CD14-positive monocyte (primary cell): ENCODE data around the gene CFAP92. TPM values are rescaled to one million over a fixed set of nuclear protein-coding genes. Genes with fewer than 3 reads are reported as not detected.

Experiments used
- DNase-seq, 3 donors: peaks; one replicate each; pipeline ENCODE4 v3.0.0-alpha.2; 2011 to 2022
- H2AFZ ChIP-seq: 2 replicates; pipeline ENCODE4 v1.6.0; 2012; ENCODE audit warnings: mild to moderate bottlenecking, low read depth, low read length, inconsistent platforms; ENCODE audit not compliant: insufficient read depth, poor library complexity, severe bottlenecking
- H3K27ac ChIP-seq, 2 donors: 1 replicate in 1 of 2; 2 replicates in 1 of 2; pipeline ENCODE4 v1.5.1; 2012 to 2013; ENCODE audit warnings: low read length in 2 of 2, control low read depth in 1 of 2, inconsistent platforms in 1 of 2, low read depth in 1 of 2, mild to moderate bottlenecking in 1 of 2
- H3K27me3 ChIP-seq, 2 donors: one replicate each; pipeline versions ENCODE4 v1.6.0 to v1.6.1; 2011 to 2013; ENCODE audit warnings: low read length in 2 of 2; ENCODE audit not compliant: control insufficient read depth in 2 of 2, insufficient read depth in 2 of 2
- H3K36me3 ChIP-seq, 2 donors: replicated peaks in 1 of 2; 1 replicate in 1 of 2; 2 replicates in 1 of 2; pipeline versions ENCODE4 v1.5.1 to v1.6.1; 2012 to 2013; ENCODE audit warnings: low read length in 2 of 2, control low read depth in 1 of 2, inconsistent platforms in 1 of 2, mild to moderate bottlenecking in 1 of 2; ENCODE audit not compliant: insufficient read depth in 2 of 2, control insufficient read depth in 1 of 2
- H3K4me1 ChIP-seq, 2 donors: 1 replicate in 1 of 2; 2 replicates in 1 of 2; pipeline versions ENCODE4 v1.5.1 to v1.6.1; 2012 to 2013; ENCODE audit warnings: low read length in 2 of 2, control low read depth in 1 of 2, inconsistent platforms in 1 of 2, mild to moderate bottlenecking in 1 of 2, moderate library complexity in 1 of 2; ENCODE audit not compliant: insufficient read depth in 2 of 2, control insufficient read depth in 1 of 2
- H3K4me2 ChIP-seq: replicated peaks from 2 replicates; pipeline ENCODE3; 2012; ENCODE audit warnings: low read length, moderate library complexity, mild to moderate bottlenecking; ENCODE audit not compliant: poor library complexity, severe bottlenecking; ENCODE audit errors: extremely low read depth
- H3K4me3 ChIP-seq, 3 experiments: fragments of 200-600 bp in 1 of 3; sonication (generic) in 1 of 3; replicated peaks in 1 of 3; 1 replicate in 2 of 3; 2 replicates in 1 of 3; pipeline ENCODE4 v1.5.1; 2011 to 2013; ENCODE audit warnings: low read length in 3 of 3, mild to moderate bottlenecking in 3 of 3, control low read depth in 2 of 3, low read depth in 2 of 3, inconsistent platforms in 1 of 3, moderate library complexity in 1 of 3
- H3K79me2 ChIP-seq: 2 replicates; pipeline ENCODE4 v1.6.0; 2012; ENCODE audit warnings: mild to moderate bottlenecking, control low read depth, inconsistent platforms, low read length, moderate library complexity; ENCODE audit not compliant: insufficient read depth
- H3K9ac ChIP-seq: 2 replicates; pipeline ENCODE4 v1.6.0; 2017; ENCODE audit warnings: low read length, mild to moderate bottlenecking; ENCODE audit not compliant: insufficient read depth, poor library complexity, severe bottlenecking
- H3K9me3 ChIP-seq, 2 donors: replicated peaks in 1 of 2; 1 replicate in 1 of 2; 2 replicates in 1 of 2; pipeline versions ENCODE4 v1.5.1 to v1.6.1; 2012 to 2013; ENCODE audit warnings: low read length in 2 of 2, control low read depth in 1 of 2; ENCODE audit not compliant: control insufficient read depth in 1 of 2, insufficient read depth in 1 of 2
- H4K20me1 ChIP-seq: 2 replicates; pipeline ENCODE4 v1.6.0; 2012; ENCODE audit warnings: mild to moderate bottlenecking, low read length, control low read depth, moderate library complexity; ENCODE audit not compliant: insufficient read depth
- H3K27ac Mint-ChIP-seq, 7 donors: one replicate each; pipeline ENCODE4 v1.8.0; 2020; ENCODE audit warnings: mild to moderate bottlenecking in 7 of 7, mixed read lengths in 7 of 7, moderate library complexity in 6 of 7, inconsistent platforms in 2 of 7
- H3K27me3 Mint-ChIP-seq, 3 donors: one replicate each; pipeline ENCODE4 v1.8.0; 2021 to 2022; ENCODE audit warnings: low read depth in 3 of 3, mild to moderate bottlenecking in 3 of 3, mixed read lengths in 3 of 3, moderate library complexity in 3 of 3, inconsistent platforms in 1 of 3
- H3K36me3 Mint-ChIP-seq, 2 donors: one replicate each; pipeline ENCODE4 v1.8.0; 2020; ENCODE audit warnings: mixed read lengths in 2 of 2, inconsistent platforms in 1 of 2, mild to moderate bottlenecking in 1 of 2
- H3K4me1 Mint-ChIP-seq: one replicate; pipeline ENCODE4 v1.8.0; 2020; ENCODE audit warnings: mild to moderate bottlenecking, mixed read lengths
- H3K4me3 Mint-ChIP-seq, 2 donors: one replicate each; pipeline ENCODE4 v1.8.0; 2020; ENCODE audit warnings: mild to moderate bottlenecking in 2 of 2, mixed read lengths in 2 of 2, moderate library complexity in 1 of 2
- H3K9me3 Mint-ChIP-seq, 7 donors: one replicate each; pipeline ENCODE4 v1.8.0; 2020 to 2022; ENCODE audit warnings: mixed read lengths in 7 of 7, mild to moderate bottlenecking in 6 of 7, moderate library complexity in 6 of 7, inconsistent platforms in 2 of 7
- WGBS: methylation state at CpG from one replicate; pipeline ENCODE4 v1.1.5; 2013; ENCODE audit warnings: missing lambda C conversion rate; ENCODE audit not compliant: insufficient coverage; 5-methylcytosine and 5-hydroxymethylcytosine counted together
- intact Hi-C, 2 donors: fragments of 100-400 bp; cut with micrococcal nuclease; formaldehyde crosslinking; loops; one replicate each; pipeline versions ENCODE4 v1.15.0 to v1.15.1; 2023
- polyA plus RNA-seq, 3 donors: library from polyadenylated mRNA; depleted of rRNA in 1 of 3; unstranded in 2 of 3; stranded (reverse) in 1 of 3; fragments of 300-500 nt in 2 of 3; fragments of >200 nt in 1 of 3; fragmentation: Illumina TruSeq in 2 of 3; gene quantifications; 1 replicate in 2 of 3; 2 replicates in 1 of 3; pipeline ENCODE4 v1.2.3, GENCODE V29; 2012 to 2021
- small RNA-seq: library from RNA; depleted of rRNA; stranded (forward); fragments of <200 nt; gene quantifications from one replicate; pipeline ENCODE3, GENCODE V24; 2012; ENCODE audit warnings: low read depth; ENCODE audit not compliant: insufficient read length
- TF ChIP-seq, protein P1 (sequence below): fragments of 200-600 bp; IDR thresholded peaks from one replicate; pipeline ENCODE4 v1.8.0; 2022; ENCODE audit warnings: antibody characterized with exemption, mild to moderate bottlenecking

The CFAP92 gene
- polyA plus RNA-seq, 3 donors, result 0.12 to 0.50 (median 0.19) TPM

- H3K4me1 ChIP-seq, result peaks cover 24 to 45% of the 10 kb centered on the region in 2 donors
- H3K4me3 ChIP-seq, result no peak overlapping the region
- H3K9me3 ChIP-seq, result peaks cover 36 to 55% of the 10 kb centered on the region in 2 donors
- peaks cover 0 to 18% of the 10 kb centered on the region in 2 donors for H3K36me3 ChIP-seq
- no peak overlapping the region for H2AFZ ChIP-seq
- intact Hi-C loops, result no loop called here
- peaks cover 9 to 36% of the 10 kb centered on the region in 2 donors for H3K36me3 Mint-ChIP-seq
- peaks cover 46 to 59% (median 49%) of the 10 kb centered on the region in 7 donors for H3K9me3 Mint-ChIP-seq
- no peaks in the 10 kb centered on the region for H4K20me1 ChIP-seq
- H3K27ac ChIP-seq, result no peak overlapping the region
- no peaks in the 10 kb centered on the region for H3K27me3 ChIP-seq
- no peak overlapping the region for H3K4me3 Mint-ChIP-seq
- 87% methylated on average over 3 of the region's 6 CpGs for WGBS
- DNase-seq, result no peak
- H3K27ac Mint-ChIP-seq, result no peak overlapping the region
- peaks cover 33% of the 10 kb centered on the region for H3K4me1 Mint-ChIP-seq
- H3K4me2 ChIP-seq, result no peak overlapping the region
- H3K79me2 ChIP-seq, result no peaks in the 10 kb centered on the region
- TF ChIP-seq, protein P1, sequence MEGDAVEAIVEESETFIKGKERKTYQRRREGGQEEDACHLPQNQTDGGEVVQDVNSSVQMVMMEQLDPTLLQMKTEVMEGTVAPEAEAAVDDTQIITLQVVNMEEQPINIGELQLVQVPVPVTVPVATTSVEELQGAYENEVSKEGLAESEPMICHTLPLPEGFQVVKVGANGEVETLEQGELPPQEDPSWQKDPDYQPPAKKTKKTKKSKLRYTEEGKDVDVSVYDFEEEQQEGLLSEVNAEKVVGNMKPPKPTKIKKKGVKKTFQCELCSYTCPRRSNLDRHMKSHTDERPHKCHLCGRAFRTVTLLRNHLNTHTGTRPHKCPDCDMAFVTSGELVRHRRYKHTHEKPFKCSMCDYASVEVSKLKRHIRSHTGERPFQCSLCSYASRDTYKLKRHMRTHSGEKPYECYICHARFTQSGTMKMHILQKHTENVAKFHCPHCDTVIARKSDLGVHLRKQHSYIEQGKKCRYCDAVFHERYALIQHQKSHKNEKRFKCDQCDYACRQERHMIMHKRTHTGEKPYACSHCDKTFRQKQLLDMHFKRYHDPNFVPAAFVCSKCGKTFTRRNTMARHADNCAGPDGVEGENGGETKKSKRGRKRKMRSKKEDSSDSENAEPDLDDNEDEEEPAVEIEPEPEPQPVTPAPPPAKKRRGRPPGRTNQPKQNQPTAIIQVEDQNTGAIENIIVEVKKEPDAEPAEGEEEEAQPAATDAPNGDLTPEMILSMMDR, result no peak
- peaks cover 0 to 3% (median 0%) of the 10 kb centered on the region in 3 donors for H3K27me3 Mint-ChIP-seq
- no peak overlapping the region for H3K9ac ChIP-seq
Observed at GRCh38 chr3:128861491-128861890, 132.4 kb downstream of the CFAP92 start.

Small RNA genes within 50 kb of the gene (small RNA-seq; reads per million reads assigned to genes)
- not detected for gene AC112484.4

Other genes starting within 250 kb of the CFAP92 start
- 10 to 100 TPM; 21.9 to 27.7 (median 25.6) TPM for gene ACAD9, start 114.5 kb downstream of the CFAP92 start, polyA plus RNA-seq
- under 1 TPM in 2 of 3 donors, not detected in 1; 0.11 to 0.15 TPM for gene EFCC1, start 7.2 kb upstream of the CFAP92 start, polyA plus RNA-seq
- gene GP9, start 66.7 kb upstream of the CFAP92 start, polyA plus RNA-seq, result 1 to 10 TPM in 1 of 3 donors, under 1 TPM in 1, not detected in 1; 0.74 to 2.7 TPM
- gene RAB43, start 127.7 kb upstream of the CFAP92 start, polyA plus RNA-seq, result 10 to 100 TPM in 1 of 3 donors, 1 to 10 TPM in 2; 7.1 to 15.5 (median 8.5) TPM
- gene ISY1, start 167.0 kb upstream of the CFAP92 start, polyA plus RNA-seq, result 10 to 100 TPM; 25.2 to 70.7 (median 67.9) TPM
- gene CNBP, start 189.8 kb upstream of the CFAP92 start, polyA plus RNA-seq, result 100 to 1,000 TPM; 354 to 946 (median 845) TPM